HG03565 (cell line): ENCODE data around the gene SLC25A12.

Experiments
- ATAC-seq: cut with Tn5 transposase; IDR thresholded peaks from one replicate; pipeline ENCODE4 v1.9.1; 2021; ENCODE audit warnings: mild to moderate bottlenecking, moderate library complexity; ENCODE audit not compliant: unreplicated experiment

Gene SLC25A12

GRCh38 chr2:171893196-171893823, 734 bp downstream of the SLC25A12 start:
- no peak for ATAC-seq

GRCh38 chr2:171889808-171890207, 4.2 kb downstream of the SLC25A12 start:
- no peak for ATAC-seq

- no peak for ATAC-seq
Observed at GRCh38 chr2:171889333-171889732, 4.7 kb downstream of the SLC25A12 start.

GRCh38 chr2:171883275-171883893, 10.7 kb downstream of the SLC25A12 start:
- ATAC-seq, result no peak

GRCh38 chr2:171882089-171882769, 11.8 kb downstream of the SLC25A12 start:
- ATAC-seq, result no peak

- no peak for ATAC-seq
Observed at GRCh38 chr2:171880774-171881173, 13.3 kb downstream of the SLC25A12 start.

- no peak for ATAC-seq
Observed at GRCh38 chr2:171879865-171880264, 14.2 kb downstream of the SLC25A12 start.

GRCh38 chr2:171878481-171878993, 15.5 kb downstream of the SLC25A12 start:
- ATAC-seq, result no peak

- ATAC-seq, result no peak
Observed at GRCh38 chr2:171874963-171875362, 19.1 kb downstream of the SLC25A12 start.

GRCh38 chr2:171874517-171874916, 19.5 kb downstream of the SLC25A12 start:
- no peak for ATAC-seq

GRCh38 chr2:171864357-171864985, 29.6 kb downstream of the SLC25A12 start:
- no peak for ATAC-seq

GRCh38 chr2:171862501-171862900, 31.5 kb downstream of the SLC25A12 start:
- ATAC-seq, result no peak

- no peak for ATAC-seq
Observed at GRCh38 chr2:171858397-171858958, 35.6 kb downstream of the SLC25A12 start.

- no peak for ATAC-seq
Observed at GRCh38 chr2:171855401-171855800, 38.6 kb downstream of the SLC25A12 start.

- no peak for ATAC-seq
Observed at GRCh38 chr2:171852366-171852888, 41.6 kb downstream of the SLC25A12 start.

- no peak for ATAC-seq
Observed at GRCh38 chr2:171847627-171848026, 46.4 kb downstream of the SLC25A12 start.

GRCh38 chr2:171846894-171847293, 47.1 kb downstream of the SLC25A12 start:
- no peak for ATAC-seq

GRCh38 chr2:171841996-171842395, 52.0 kb downstream of the SLC25A12 start:
- no peak for ATAC-seq

- ATAC-seq, result no peak
Observed at GRCh38 chr2:171837736-171838135, 56.3 kb downstream of the SLC25A12 start.

- no peak for ATAC-seq
Observed at GRCh38 chr2:171836146-171836910, 57.7 kb downstream of the SLC25A12 start.
